GM11168 (cell line): ENCODE measurements around the gene BRAT1.
"Not testable (repeated sequence)": the region's sequence is repeated elsewhere in the genome, so short reads cannot be mapped to it uniquely, and the experiment has no call there.

Experiments used
- in situ Hi-C: fragments of 300-500 bp; cut with MboI; formaldehyde crosslinking; loops from one replicate; pipeline ENCODE4 v1.12.0; 2022; ENCODE audit warnings: low sequenced_read_pairs; ENCODE audit not compliant: unreplicated experiment

Gene BRAT1

DNA sequence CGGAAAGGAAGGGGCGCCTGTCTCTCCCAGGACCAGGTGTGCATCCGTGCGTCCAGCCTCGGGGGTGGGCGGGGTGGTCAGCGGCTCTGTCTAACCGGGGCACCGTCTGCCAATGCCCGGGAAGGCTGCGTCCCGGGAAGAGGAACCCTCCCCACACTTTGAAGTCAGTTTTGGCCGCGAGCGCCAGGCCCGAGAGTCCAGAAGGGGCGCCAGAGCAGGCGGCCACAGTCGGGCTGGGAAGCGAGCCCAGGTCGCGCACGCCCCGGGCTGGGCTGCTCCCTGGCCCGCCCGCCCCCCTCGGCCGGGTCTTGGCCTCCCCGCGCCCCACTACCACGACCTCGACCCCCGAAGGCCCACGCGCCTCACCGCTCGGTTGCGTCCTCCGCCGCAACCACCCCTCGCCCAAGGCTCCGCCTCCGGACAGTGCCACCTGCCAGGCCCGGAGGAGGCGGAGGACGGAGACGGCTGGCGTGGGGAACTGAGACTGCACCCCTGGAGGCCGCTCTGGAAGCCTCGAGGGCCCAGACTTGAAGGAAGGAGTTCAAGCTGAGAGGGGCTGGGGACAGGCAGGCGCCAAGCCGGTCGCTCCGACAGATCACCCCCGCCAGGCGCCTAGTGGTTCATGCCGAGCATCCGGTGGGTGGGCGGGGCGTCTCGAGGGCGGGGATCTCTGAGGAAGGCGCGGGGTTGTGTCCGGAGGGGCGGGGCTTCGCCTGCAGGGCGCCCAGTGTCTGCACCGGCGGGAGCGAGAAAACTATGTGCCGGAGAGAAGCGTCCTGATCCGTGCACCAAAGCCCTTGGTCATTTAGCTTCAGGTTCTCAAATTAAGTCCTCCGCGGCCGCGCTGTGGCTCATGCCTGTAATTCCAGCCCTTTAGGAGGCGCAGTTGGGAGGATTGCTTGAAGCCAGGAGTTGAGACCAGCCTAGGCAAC, at the start of gene BRAT1:
Gene BRAT1 (minus strand): TSS at position 404 of the 932 bp plus-strand sequence. CDS start 1,093 bp downstream, outside the sequence.
- in situ Hi-C loops: no loop called here

DNA sequence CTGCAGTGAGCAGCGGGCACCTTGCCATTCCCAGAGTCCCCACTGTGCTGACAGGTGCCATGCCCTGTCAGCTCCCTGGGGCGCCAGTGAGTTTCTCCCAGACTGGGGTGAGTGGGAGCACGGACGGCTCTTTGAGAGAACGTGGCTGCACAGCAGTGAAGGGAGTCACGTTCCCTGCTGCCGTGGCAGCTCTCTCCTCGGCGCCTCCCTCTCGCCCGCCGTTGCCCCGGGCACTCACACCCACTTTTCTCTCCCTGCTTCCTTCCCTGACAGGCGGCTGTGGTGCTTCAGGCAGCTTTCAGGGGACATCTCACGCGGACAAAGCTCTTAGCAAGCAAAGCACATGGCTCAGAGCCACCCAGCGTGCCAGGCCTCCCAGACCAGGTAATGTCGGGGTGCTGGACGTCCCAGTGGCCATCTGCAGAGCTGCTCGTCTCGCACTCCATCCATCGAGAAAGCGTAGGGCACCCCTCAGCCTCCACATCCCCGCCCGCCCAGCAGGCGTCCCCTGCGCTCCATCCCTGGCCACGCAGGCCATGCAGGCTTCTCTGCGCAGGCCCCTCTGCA, 49.4 kb upstream of the BRAT1 start:
- in situ Hi-C loops: no loop called here

DNA sequence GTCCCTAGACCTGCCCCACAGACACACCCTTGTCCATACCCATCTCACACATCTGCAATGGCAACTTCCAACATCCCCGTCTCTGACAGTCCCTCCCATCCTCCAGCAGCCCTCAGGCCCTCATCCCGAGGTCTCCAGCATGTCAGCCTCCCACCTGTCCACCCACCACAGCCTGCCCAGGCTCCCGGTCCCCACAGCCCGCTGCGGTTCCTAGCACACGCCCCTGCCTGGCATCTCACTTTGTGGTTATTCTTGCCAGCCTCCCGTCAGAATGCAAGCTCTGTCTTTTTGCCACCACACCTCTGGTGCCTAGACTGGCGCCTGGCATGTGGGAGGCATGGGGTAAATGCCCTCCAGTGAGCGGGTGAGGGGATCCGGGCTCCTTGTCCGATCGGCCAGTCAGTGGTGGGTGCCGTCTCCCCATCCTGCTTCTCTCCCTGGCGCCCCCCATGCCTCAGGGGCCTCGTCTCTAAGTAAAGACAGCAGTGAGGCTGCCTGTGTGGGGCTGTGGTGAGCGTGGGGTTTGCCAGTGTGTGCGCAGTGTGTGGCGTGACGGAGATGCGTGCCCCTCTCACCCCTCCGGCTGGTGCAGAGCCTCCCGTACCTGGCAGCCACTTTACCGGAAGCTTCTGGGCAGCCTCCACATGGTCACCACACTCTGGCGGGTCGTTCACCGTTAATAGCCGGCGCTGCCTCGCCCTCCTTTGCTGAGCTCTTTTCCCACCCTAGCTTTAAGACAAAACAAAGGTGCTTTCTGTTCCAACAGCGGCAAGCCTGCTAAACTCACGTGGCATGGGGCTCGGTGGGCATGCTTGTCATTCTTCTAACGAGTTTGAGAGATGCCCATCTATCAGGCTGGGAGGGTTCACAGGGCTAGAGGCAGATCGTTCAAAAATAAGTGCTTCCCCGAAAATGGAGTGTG, 48.0 kb upstream of the BRAT1 start:
- in situ Hi-C loops: no loop called here

DNA sequence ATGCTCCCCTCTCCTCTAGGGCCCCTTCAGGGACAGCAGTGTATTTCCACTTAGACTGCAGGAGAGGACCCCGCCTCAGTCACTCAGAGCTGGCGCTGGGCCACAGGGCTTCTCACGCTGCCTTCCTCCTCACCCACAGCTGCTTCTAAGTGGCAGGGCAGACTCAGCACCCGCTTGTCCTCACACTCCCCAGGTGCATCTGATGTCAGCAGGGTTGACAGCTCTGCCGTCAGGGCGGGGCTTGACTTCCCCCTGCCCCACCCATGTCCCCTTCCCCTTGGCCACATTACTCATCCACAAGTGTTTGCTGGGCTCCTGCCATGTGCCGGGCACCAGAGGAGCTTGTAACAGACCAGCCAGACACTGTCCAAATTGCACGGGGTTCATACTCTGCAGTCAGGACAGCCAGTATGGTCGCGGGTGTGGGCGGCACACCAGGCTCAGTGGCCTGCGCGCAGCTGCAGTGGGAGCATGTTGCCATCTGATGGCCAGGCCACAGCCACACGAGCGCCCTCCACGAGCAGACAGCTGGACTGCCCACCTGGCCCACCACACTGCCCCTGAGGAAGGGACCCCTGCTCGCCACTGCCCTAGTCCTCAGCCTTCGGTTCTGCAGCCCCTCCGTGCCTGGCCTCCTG, 47.2 kb upstream of the BRAT1 start:
- in situ Hi-C loops: no loop called here

DNA sequence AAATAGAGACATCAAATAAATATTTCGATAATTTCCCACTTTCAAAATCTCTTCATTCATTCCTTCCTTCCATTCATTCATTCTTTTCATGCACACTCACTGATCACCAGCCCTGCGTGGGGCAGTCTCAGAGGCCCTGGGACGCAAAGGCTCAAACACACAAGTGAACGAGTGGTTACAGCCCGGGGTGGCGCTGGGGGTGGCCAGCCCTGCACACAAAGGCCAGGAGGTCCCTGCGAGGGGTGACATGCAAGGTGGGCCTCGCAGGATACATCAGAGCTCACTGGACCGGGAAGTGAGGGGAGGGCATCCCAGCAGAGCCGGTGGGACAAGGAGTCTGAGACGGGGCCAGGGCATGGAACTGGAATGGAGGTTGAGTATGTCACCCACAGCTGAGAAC, 46.6 kb upstream of the BRAT1 start:
- in situ Hi-C loops: no loop called here

DNA sequence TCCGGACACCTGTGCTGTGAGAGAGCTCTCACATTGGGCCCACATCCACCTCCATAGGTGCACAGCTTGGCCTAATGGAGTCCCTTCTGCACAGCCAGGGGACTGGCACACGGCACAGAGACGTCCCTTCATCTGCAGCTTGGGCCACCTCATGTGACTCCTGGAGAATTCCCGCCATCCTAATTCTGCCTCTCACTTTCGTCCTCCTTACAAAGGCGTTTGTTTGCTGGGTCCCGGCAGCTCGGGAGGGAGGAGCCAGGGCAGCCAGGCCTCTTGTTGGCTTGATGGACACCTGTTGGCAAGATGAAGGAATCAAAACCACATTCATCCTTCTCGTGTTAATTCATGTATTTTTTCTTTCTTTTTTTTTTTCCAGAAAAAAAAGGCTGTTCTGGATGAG, 45.7 kb upstream of the BRAT1 start:
- in situ Hi-C loops: no loop called here

DNA sequence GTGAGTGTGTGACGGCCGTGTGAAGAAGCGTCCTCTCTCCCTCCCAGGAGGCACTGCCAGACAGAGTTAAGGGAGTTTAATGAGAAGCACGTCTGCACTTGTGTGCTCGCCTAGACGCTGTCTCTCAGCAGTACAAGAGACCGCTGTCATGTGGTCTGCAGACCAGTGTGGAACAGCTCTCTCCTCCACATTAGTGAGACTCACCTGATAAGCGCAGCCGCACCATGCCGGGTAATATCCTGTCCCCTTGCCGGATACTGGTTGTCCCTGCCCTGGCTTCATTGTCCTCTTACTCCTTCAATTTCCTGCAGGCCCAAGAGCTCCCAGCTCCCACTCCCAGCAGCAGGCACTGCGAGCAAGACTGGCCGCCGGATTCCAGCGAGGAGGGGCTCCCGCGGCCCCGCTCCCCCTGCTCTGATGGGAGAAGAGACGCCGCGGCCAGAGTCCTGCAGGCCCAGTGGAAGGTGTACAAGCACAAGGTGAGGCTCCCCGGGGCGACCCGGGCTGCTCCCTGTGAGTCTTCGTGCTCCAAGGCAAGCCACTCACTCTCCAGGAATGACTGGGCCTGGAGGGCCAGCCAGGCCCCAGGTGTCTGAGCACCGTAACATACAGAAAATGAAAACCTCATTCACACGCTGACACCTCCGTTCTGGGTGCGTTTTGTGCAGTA, 43.0 kb upstream of the BRAT1 start:
- in situ Hi-C loops: no loop called here

DNA sequence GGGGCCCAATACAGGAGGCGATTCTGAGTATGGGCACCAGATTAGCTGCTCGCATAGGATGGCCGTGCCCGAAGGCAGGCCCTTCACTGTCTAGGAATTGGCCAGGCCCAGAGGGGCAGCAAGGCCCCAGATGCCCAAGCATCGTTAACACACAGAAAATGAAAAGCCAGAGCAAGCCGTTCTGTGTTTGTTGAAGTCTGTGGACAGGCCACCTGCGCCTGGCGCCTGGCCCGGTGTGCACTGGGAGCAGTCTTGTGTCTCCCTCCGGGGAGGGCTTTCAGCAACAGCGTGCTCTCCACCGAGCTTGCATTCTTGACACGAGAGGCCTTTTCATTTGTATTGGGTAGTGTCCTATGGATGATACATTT, 41.9 kb upstream of the BRAT1 start:
- in situ Hi-C loops: no loop called here

DNA sequence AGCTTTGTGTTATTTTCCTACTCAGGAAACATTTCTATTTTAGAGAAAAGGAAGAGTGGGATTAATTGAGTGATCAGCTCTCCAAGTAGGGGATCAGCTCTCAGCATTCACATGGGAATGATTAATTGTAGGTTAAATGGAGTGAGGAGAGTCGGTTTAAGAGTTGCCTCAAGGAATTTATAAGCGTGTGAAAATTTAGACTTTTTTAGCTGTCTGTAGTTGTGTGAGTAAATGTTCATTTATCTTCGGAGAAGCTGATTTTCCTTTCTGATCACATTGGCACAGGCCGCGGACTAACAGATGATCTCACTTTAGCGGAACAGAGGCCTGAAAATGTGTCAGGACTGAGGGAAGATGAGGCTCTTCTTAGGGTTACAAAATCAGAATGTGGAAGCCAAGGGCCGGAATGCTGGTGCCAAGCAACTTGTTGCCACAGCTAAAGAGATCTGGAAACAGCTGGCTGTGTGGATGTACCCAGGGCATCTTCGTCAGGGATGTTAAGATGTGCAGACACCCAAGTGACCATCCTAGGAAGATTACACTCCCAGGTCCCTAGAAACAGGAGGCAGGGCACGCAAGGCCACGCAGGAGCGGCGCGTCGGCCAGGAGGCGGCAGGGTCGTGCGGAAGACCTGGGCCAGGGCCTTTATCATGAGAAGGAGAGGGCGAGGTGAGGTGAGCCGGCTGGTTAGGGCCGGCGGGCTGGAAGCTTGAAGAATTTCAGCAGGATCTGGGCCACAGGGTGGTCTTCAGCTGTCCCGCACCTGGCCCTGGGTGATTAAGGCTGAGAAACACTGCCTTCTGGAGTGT, 41.3 kb upstream of the BRAT1 start:
- in situ Hi-C loops: no loop called here

DNA sequence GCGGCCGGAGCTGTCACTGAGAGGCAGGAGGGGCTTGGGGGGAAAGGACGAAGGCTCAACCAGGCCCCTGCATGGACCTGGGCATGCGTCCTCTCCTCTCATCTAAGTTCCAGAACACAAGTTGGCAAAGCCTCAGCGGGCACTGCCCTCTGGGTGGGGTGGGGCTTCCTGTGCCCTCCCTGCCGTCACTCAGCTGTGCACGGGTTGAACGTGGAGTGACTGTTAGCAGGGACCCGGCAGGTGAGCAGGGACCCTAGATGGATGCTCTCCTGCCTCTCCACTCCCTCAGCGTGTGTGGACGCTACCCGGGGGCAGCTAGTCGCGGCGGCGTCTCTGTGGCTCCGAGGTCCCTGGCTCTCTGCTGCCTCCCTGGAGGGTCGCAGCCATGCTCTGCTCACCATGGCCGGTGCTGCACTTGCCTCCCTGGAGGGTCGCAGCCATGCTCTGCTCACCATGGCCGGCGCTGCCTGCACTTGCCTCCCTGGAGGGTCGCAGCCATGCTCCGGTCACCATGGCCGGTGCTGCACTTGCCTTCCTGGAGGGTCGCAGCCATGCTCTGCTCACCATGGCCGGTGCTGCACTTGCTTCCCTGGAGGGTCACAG, 40.0 kb upstream of the BRAT1 start:
- in situ Hi-C loops: no loop called here

DNA sequence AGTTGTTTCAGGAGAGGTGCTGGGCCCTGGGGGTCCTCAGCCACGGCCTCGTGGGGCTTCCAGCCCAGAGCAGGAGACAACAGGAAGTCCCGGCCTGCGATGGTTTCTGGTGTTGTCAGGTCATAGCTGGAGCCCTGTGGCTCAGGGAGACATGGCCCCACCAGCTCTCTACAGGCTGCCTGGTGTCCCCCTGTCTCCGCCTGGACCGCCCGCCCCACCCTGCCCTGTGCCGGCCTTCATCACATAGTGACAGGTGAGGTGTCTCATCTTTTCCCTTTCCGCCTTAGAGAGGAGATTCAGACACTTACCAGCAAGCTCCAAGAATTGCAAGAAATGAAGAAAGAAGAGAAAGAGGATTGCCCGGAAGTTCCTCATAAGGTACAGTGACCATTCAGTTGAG, 39.3 kb upstream of the BRAT1 start:
- in situ Hi-C loops: no loop called here

DNA sequence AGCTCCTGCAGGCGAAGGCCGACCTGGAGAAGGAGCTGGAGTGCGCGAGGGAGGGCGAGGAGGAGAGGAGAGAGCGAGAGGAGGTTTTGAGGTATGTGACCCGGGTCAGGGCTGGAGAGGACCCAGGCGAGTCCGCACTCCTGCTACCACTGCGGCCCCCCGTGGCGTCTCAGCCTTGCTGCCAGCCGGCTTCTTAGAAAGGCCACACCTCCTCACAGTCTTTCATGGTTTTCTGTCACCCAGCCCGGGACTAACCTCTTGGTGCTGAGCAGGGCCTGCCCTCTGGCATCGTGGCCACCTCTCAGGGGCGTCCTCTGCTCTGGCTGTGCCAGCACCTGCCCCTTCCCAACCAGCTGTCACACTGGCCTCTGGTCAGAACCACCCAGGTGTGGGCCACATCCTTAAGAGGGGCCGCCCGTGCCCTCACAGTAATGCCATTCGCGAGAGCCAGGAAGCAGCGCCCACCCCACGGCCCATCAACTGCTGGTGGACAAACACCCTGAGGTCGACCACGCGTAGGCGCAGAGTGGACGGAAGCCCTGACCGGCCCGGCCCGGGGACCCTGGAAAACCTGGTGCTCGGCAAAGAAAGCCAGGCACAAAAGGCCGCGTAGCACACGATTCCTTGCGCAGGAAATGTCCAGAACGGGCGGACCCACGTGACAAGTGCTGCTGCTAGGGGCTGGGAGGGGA, 37.9 kb upstream of the BRAT1 start:
- in situ Hi-C loops: no loop called here

DNA sequence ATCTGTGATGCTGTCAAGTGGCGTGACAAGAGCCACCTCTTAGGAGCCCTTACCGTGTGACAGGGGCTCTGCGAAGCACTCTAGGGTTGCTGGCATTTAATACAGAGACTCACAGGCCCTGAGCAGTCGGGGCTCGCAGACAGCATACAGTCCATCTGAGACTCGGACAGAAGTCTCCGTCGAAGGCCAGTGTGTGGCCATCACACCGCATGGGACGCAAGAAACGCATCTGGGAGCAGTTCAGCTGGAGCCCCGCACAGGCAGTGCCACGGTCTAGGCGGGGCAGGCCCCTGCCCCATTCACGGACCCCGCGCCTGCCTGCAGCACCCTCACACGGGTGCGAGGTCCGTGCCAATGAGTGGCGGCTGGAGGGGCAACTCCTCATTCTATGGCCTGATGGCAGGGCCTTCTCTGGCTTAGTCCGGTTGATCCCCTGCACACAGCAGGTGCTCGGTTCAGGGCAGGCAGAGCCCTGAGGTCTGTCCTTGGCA, 37.1 kb upstream of the BRAT1 start:
- in situ Hi-C loops: no loop called here

DNA sequence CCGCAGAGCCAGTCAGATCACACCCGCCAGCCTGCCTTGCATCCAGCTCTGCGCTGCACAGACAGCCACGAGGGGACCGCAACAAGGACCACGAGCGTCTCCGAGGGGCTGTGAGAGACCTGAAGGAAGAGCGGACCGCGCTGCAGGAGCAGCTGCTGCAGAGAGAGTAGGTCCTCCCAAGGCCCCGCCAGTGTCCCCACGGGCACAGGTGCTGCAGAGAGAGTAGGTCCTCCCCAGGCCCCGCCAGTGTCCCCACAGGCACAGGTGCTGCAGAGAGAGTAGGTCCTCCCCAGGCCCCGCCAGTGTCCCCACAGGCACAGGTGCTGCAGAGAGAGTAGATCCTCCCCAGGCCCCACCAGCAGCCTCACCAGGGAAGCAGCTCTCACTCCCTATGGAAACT, 34.6 kb upstream of the BRAT1 start:
- in situ Hi-C loops: not testable (repeated sequence)

DNA sequence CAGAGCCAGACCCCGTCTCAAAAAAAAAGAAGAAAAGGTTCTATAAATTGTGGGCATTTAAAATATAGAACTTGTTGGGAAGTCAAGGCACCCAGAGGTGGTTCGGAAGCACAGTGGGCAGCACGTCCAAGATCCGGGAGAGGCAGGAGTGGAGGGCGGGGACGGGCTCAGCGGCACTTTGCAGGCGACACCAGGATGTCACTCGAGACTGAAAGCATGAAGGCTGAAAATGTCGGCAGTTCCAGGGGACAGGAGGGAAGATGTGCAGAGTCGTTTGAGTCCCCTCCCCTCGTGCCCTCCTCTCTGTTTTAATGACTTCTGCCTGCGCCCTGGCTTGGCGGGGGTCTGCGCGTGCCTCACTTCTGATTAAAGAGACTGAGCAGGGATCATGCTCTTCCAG, 34.0 kb upstream of the BRAT1 start:
- in situ Hi-C loops: no loop called here

DNA sequence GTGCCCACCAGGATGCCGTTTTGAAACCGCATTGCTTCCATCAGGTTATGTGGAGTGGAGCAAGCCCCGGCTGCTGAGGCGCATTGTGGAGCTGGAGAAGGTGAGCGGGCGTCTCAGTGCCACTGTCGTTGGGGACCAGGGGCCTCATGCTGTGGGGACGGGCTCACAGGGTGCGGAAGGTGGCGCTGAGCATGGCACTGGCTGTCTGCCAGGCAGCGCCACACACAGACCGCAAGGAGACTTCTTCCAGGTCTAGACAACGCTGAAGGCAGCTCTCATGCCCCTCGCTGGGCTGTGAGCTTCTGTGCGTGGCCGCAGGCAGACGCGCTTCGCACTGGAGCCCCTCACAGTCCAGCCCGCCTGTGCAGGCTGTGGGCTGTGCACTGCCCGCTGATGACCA, 32.5 kb upstream of the BRAT1 start:
- in situ Hi-C loops: no loop called here

DNA sequence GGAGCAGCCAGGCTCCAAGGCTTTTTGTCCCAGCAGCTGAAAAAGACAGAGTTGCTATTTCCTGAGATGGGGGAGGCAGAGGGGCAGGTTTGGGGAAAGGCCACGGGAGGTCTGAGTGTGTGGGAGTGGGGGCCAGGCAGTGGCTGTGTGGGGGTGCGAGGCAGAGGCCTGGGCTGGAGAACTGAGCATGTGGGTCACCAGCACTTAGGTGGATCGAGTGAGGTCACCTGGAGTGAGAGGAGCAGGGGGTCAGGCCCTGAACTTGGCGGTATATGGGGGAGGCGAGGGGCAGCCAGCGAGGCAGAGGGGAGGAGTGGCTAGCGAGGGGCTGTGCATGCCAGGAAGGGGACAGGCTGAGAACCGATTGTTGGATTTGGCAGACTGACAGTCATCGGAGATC, 31.8 kb upstream of the BRAT1 start:
- in situ Hi-C loops: no loop called here
